ENCODE data around the gene DIRAS1.
"Not testable (repeated sequence)": the region's sequence is repeated elsewhere in the genome, so short reads cannot be mapped to it uniquely, and the experiment has no call there.

DIRAS1 gene

DNA sequence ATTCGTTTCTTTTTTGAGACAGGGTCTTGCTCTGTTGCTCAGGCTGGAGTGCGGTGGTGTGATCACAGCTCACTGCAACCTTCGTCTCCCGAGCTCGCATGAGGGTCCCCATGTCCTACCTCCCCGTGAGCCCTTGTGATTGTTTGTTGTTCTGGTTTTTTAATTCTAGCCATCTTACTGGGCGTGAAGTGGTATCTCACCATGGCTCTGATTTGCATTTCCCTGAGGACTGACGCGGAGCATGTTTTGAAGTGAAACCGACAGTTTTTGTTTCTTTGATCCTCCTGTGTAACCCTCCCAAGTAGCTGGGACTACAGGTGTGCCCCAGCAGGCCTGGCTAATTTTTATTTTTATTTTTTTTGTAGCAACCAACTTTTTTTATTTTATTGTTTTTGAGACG is 40.4 kb downstream of the DIRAS1 start:
- no peaks in the 10 kb centered on the region for H3K36me3 ChIP-seq
- DNase-seq: no peak
- H3K9me3 ChIP-seq: no peaks in the 10 kb centered on the region
- H3K27me3 ChIP-seq: peaks cover 11% of the 10 kb centered on the region
- TF ChIP-seq, protein P1, sequence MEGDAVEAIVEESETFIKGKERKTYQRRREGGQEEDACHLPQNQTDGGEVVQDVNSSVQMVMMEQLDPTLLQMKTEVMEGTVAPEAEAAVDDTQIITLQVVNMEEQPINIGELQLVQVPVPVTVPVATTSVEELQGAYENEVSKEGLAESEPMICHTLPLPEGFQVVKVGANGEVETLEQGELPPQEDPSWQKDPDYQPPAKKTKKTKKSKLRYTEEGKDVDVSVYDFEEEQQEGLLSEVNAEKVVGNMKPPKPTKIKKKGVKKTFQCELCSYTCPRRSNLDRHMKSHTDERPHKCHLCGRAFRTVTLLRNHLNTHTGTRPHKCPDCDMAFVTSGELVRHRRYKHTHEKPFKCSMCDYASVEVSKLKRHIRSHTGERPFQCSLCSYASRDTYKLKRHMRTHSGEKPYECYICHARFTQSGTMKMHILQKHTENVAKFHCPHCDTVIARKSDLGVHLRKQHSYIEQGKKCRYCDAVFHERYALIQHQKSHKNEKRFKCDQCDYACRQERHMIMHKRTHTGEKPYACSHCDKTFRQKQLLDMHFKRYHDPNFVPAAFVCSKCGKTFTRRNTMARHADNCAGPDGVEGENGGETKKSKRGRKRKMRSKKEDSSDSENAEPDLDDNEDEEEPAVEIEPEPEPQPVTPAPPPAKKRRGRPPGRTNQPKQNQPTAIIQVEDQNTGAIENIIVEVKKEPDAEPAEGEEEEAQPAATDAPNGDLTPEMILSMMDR (IDR thresholded peaks at IDR 0.05; ENCODE audit: low read depth, low read length): no peak
- H3K4me1 ChIP-seq: no peaks in the 10 kb centered on the region
- H3K4me3 ChIP-seq (ENCODE audit: low read depth, low read length): no peak overlapping the region

DNA sequence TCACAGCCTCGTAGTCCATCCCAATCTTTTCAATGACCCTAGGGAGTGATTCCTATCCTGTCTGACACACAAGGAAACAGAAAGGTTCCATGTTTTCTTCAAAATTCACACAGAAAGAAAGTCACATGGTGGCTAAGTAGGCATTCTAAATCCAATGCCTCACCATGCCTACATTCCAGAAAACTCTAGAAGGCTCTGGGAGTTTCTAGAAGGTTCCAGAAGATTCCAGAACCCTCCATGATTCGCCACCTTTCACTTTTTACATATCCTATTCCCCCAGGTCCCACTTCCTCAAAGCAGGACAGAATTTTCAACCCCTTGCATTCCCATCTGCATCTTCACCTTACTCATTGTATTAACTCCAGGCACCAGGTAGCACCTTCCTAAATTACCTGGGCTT is 41.7 kb downstream of the DIRAS1 start:
- Histone ChIP-seq H3K4me3 (ENCODE audit: low read depth, low read length) (no peak overlapping the region), H3K27me3 (peaks cover 22% of the 10 kb centered on the region), H3K36me3 (no peaks in the 10 kb centered on the region), H3K4me1 (no peaks in the 10 kb centered on the region), H3K9me3 (no peaks in the 10 kb centered on the region)
- TF ChIP-seq, protein P1 (IDR thresholded peaks at IDR 0.05; ENCODE audit: low read depth, low read length): no peak
- DNase-seq: no peak

DNA sequence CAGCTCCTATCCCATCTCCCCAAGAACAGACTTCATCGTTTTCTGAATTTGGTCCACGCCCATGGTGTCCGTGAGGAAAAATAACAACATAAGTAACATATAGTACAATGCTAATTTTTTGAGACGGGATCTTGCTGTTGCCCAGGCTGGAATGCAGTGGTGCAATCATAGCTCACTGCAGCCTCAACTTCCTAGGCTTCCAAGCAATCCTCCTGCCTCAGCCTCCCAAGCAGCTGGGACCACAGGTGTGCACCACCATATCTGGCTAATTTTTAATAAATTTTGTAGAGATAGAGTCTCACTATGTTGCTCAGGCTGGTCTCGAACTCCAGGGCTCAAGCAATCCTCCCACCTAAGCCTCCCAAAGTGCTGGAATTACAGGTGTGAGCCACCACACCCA is 42.2 kb downstream of the DIRAS1 start:
- not testable (repeated sequence) for DNase-seq; H3K4me3 ChIP-seq (ENCODE audit: low read depth, low read length); H3K36me3 ChIP-seq; H3K9me3 ChIP-seq; H3K4me1 ChIP-seq
- peaks cover 24% of the 10 kb centered on the region for H3K27me3 ChIP-seq

DNA sequence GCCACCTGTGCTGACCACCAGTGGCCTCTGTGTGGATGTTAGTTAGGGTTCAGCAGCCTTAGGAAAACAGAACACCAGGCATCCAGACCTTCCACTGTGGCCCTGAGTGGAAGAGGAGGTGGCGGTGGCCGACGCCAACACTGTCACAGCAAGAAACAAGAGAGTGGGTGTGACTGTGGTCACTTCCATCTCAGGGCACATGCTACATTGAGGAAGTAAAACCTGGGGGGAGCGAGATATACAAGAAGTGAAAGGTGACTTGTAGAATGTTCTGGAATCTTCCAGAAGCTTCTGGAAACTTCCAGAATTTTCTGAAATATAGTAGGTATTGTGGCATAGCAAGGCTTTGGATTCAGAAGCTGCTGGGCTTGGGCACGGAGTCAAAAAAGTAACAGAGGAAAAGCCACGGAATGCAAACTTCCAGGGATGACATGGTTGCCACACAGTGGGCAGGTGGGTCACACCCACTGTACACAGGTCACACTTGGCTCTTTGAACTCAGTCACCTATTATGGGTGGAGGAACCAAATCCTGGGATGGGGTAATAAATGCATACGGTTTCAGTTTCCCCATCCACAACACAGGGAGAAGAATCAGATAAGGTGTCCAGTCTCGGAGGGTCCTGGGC is 43.0 kb downstream of the DIRAS1 start:
- no peak overlapping the region for H3K4me3 ChIP-seq (ENCODE audit: low read depth, low read length)
- H3K36me3 ChIP-seq: no peaks in the 10 kb centered on the region
- TF ChIP-seq, protein P1 (IDR thresholded peaks at IDR 0.05; ENCODE audit: low read depth, low read length): no peak
- no peaks in the 10 kb centered on the region for H3K9me3 ChIP-seq
- no peaks in the 10 kb centered on the region for H3K4me1 ChIP-seq
- no peak for DNase-seq
- peaks cover 26% of the 10 kb centered on the region for H3K27me3 ChIP-seq

DNA sequence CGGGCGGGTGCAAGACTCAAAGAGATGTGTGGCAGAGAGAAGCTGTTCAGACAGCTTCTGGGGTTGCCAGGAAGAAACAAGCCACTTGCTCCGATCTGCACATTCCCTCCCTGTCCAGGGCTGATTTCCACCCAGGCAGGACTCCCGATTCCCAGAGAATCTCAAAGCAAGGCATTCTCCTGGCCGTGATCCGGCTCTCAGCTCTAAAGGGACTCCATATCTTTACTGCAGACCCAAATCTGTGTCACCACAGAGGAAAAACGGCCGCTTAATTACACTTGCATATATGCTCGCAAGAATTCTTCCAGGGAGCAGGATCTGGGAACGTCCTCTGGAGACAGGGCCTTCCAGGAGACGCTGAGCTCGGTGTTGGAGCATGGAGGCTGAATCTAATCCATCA is 44.3 kb downstream of the DIRAS1 start:
- peaks cover 26% of the 10 kb centered on the region for H3K27me3 ChIP-seq

DNA sequence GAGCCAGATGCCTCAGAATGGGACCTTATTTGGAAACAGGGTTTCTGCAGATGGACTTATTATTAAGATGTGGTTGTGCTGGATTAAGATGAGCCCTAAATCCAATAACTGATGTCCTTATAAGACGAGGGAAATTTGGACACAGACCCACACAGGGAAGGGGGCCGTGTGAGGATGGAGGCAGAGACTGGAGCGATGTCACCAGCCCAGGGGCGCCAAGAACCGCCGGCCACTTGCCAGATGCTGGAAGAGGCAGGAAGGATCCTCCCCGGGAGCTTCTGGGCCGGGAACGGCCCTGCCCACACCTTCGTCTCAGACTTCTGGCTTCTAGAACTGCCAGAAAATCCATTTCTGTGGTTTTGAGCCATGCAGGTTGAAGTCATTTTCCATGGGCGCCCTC is 45.3 kb downstream of the DIRAS1 start:
- peaks cover 26% of the 10 kb centered on the region for H3K27me3 ChIP-seq

More for the DNA sequence above, 44.3 kb downstream of the DIRAS1 start:
- Histone ChIP-seq H3K4me1 (no peaks in the 10 kb centered on the region), H3K36me3 (no peaks in the 10 kb centered on the region), H3K9me3 (no peaks in the 10 kb centered on the region), H3K4me3 (ENCODE audit: low read depth, low read length) (no peak overlapping the region)
- DNase-seq: no peak
- TF ChIP-seq, protein P1 (IDR thresholded peaks at IDR 0.05; ENCODE audit: low read depth, low read length): no peak

More for the DNA sequence above, 45.3 kb downstream of the DIRAS1 start:
- Histone ChIP-seq H3K4me1 (no peaks in the 10 kb centered on the region), H3K9me3 (no peaks in the 10 kb centered on the region), H3K4me3 (ENCODE audit: low read depth, low read length) (no peak overlapping the region), H3K36me3 (no peaks in the 10 kb centered on the region)
- TF ChIP-seq, protein P1 (IDR thresholded peaks at IDR 0.05; ENCODE audit: low read depth, low read length): no peak
- no peak for DNase-seq

All from BE2C (cell line).